NCI-H1092 (cell line): ENCODE data around the gene EPO.
A peak's percentile ranks its signal among the peaks of the same experiment; 100 is the strongest.

Experiments used
- DNase-seq: peaks from one replicate; lab custom pipeline; 2025; lab: John Stamatoyannopoulos, UW

The EPO gene

DNA sequence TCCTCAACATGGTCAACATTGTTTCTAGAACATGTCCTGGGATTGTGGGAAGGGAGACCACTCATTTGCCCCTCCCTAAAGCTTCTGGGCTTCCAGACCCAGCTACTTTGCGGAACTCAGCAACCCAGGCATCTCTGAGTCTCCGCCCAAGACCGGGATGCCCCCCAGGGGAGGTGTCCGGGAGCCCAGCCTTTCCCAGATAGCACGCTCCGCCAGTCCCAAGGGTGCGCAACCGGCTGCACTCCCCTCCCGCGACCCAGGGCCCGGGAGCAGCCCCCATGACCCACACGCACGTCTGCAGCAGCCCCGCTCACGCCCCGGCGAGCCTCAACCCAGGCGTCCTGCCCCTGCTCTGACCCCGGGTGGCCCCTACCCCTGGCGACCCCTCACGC, at the start of gene EPO:
Gene EPO (plus strand): TSS at position 190 of the 392 bp plus-strand sequence. CDS start 513 bp downstream, outside the sequence.
- DNase-seq, result no peak

DNA sequence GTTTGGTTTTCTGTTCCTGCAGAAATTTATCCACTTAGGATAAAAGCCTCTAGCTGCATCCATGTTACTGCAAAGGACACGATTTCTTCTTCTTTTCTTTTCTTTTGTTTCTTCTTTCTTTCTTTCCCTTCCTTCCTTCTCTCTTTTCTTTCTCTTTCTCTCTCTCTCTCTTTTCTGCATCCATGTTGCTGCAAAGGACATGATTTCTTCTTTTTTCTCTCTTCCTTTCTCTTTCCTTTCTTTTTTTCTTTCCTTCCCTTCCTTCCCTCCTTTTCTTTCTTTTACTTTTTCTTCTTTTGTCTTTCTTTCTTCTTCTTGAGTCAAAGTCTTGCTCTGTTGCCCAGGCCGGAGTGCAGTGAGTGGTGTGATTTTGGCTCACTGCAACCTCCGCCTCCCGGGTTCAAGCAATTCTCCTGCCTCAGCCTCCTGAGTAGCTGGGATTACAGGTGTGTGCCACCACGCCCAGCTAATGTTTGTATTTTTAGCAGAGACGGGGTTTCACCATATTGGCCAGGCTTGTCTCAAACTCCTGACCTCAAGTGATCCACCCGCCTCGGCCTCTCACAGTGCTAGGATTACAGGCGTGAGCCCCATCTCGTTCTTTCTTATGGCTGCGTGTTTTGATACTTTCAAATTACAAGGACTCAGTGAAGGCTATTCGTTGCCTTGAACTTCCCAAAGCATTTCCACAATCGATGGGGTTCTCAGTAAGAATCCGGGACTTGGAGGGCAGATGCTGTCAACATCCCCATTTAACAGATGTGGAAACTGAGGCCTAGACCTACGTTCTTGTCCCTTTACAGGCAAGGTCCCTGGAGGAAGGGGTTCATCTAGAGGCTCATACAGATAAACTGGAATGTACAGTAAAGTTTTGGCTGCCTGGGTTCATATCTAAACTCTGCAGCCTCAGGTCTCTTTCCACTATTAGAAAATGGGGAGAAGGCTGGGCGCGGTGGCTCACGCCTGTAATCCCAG, 48.6 kb upstream of the EPO start:
- DNase-seq, result no peak

DNA sequence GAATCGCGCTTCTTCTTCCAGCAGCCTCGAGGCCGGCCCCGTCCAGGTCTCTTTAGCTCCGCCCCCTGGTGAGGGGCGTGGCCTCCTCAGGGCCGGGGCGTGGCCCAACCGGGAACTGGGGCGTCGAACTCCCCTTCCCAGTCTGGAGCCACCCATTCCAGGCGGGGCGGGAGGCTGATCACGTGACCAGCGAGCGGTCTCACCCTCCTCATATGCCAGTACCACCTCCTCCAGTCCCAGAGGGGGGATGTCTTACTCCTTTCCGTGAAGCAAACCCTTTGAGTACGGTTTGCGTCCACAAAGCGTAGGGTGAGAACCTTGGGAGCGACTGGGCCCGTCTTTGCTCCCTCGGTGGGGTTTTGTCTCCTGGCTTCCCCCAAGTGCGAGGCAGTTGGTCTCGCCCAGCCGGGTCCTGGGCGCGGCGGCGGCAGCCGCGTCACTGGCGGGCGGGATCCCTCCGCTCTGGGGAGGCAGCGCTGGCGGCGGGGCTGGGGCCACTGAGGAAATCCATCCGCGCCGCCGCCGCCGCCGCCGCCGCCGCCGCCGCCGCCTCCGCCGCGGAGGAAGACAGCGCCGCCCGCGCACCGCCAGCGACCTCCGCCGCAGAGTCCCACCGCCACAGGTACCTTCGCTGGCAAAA, 46.8 kb upstream of the EPO start, which contains the start of gene GNB2:
Gene GNB2 (plus strand): TSS at position 439 of the 640 bp plus-strand sequence. CDS start 2,526 bp downstream, outside the sequence.
- DNase-seq, result peak; percentile 99

DNA sequence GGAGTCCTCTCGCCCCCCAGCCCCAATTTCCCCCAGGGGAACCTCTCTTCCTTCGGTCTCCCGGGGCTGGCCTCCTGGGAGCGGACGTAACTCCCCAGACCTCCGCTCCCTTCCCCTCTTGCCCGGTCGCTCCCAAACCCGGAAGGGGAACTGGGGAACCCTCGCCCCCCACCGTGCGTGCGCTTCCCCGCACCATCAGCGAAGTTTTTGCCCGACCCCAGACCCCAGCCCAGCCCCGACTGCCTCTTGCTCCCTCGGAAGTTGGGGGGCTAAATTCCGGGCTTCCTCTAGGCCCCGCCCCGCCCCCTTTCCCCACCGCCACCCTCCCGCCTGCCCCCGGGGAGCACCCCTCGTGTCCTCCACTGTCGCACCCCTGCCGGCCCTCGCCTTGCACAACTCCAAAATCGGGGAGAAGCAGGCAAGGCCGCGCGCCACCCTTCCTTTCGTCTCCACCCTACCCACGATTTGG, 46.3 kb upstream of the EPO start:
- DNase-seq, result peak; percentile 57

DNA sequence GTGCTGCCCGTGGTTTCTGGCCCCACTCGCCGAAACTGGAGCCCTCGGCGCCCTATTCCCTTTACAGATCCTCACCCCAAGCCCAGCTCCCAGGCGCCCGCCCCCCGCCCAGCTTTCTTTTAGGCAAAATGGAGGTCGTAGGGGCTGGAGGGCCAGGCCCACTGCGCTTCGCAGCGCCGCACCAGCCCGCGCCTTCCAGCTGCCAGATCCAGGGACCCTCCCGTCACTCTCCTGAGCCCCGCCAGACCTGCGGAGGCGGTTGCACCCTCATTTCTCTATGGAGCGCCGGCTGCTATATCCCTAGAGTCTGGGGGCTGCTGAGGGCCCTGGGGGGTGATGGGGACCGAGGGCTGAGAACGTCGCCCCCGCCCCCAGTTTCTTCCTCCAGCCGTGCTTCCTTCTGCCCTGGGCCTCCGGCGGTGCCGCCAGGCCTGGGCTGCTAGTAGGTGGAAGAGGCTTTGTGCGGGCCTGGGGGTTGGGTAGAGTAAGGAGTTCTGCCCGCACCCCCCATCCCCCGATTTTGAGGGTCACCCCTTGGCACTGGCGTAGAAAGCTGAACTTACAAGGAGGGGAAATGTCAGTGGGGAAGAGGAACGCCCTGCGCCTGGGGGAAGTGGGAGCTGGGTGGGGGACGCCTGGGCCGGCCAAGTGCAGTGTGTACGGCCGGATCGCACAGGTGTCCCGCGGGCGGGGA, 45.7 kb upstream of the EPO start:
- DNase-seq, result peak; percentile 48

DNA sequence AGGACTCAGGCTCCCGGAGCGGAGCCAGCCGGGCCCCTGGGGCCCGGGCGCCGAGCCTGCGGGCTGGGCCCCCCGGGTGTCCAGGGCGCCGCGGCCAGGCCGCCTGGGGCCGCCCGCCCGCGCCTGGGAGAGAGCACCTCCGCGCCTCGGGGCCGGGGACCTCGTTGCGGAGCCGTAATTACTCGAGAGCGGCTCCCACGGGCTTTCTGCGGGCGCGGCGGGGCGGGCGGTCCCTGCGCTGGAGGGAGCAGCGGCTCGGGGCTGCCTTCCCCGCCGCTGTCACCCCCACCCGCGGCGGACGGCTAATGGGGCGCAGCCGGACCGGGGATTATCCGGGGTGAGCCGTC, 45.2 kb upstream of the EPO start:
- no peak for DNase-seq

DNA sequence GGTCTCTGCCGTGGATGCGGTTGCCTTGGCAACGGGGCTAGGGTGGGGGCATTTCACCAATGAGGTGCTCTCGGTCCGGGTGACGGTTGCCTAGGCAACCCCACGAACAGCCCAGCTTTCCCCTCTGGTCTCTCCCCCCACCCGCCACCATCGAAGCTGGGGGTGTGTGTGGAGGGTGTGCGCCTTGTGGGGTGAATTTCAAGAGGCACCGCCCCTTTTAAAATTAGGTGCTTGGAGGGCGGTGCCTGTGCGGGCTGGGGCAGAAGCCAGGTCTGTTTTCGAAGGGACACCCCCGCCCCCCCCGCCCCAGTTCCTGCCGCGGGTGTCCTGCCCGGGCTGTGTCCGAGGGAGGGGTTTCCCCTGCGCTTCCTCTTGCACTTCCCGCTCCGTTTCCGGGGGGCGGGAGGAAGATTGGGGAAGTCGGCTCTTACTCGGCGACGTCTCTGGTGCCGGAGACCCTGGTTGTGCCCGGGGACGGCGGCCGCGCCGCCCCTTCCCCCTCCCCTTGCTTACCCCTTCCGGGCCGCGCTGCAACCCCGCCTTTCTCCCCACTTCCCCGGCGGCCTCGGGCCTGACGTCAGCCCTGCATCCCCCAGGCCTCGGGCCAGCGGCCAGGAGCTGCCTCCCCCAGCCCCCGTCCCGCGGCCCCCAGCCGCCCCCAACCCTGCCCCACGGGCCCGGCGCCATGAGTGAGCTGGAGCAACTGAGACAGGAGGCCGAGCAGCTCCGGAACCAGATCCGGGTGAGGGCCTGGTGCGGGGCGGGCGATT, 44.5 kb upstream of the EPO start:
- DNase-seq, result peak; percentile 67

DNA sequence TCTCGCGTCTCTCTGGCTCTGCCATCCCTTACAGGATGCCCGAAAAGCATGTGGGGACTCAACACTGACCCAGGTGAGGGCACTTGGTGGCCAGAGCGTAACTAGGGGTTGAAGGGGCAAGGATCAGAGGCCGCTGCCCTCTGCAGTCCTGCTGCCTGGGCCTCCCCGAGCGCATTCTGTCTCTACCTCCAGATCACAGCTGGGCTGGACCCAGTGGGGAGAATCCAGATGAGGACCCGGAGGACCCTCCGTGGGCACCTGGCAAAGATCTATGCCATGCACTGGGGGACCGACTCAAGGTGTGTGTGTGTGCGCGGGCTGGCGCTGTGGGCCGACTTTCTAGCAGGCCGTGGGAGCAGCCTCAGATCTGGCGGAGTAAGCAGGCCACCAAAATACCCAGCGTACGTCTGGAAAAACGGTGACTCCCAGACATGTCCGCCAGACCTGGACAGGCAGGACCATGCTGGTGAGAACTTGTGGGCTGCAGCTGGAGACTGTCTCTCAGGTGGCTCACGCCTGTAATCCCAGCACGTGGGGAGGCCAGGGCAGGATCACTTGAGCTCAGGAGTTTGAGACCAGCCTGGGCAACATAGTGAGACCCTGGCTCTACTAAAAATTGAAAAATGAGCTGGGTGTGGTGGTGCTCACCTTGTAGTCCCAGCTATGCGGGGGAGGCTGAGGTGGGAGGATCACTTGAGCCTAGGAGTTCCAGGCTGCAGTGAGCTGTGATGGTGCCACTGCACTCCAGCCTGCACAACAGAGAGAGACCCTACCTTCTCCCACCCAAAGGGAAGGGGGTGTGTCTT, 43.6 kb upstream of the EPO start:
- DNase-seq, result no peak

DNA sequence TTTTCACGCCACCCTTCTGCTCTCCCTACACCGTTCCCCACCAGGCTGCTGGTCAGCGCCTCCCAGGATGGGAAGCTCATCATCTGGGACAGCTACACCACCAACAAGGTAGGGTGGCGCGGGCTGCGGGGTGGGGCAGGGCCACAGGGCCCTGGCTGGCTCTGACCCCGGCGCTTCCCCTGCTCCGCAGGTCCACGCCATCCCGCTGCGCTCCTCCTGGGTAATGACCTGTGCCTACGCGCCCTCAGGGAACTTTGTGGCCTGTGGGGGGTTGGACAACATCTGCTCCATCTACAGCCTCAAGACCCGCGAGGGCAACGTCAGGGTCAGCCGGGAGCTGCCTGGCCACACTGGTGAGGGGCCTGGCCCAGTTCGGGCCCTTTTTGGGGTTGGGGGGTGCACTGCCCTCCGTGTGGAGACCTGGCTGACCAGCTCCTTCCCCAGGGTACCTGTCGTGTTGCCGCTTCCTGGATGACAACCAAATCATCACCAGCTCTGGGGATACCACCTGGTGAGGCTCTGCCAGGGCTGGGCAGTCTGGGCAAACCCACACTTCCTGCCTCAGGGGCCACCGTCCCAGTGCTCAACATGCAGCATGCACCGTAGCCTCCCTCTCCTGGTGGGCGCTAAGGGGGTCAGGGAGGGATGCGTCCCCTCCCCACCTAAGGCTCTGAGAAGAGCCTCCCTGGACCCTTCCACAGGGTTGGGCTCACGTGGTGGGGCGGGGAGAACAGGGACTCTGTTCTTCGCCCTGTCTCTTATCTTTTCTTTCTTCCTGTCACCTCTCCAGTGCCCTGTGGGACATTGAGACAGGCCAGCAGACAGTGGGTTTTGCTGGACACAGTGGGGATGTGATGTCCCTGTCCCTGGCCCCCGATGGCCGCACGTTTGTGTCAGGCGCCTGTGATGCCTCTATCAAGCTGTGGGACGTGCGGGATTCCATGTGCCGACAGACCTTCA, 42.7 kb upstream of the EPO start:
- no peak for DNase-seq

DNA sequence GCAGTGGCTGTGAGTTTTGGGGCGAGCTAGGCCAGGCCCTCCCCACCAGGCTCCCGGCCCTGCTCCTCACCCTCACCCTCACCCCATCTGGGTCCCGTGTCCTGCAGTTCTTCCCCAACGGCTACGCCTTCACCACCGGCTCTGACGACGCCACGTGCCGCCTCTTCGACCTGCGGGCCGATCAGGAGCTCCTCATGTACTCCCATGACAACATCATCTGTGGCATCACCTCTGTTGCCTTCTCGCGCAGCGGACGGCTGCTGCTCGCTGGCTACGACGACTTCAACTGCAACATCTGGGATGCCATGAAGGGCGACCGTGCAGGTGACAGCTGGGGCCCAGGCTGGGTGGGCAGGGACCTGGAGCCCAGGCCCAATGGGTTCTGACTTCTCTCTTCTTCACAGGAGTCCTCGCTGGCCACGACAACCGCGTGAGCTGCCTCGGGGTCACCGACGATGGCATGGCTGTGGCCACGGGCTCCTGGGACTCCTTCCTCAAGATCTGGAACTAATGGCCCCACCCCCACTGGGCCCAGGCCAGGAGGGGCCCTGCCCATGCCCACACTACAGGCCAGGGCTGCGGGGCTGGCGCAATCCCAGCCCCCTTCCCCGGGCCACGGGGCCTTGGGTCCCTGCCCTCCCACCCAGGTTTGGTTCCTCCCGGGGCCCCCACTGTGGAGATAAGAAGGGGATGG, 41.8 kb upstream of the EPO start:
- no peak for DNase-seq

DNA sequence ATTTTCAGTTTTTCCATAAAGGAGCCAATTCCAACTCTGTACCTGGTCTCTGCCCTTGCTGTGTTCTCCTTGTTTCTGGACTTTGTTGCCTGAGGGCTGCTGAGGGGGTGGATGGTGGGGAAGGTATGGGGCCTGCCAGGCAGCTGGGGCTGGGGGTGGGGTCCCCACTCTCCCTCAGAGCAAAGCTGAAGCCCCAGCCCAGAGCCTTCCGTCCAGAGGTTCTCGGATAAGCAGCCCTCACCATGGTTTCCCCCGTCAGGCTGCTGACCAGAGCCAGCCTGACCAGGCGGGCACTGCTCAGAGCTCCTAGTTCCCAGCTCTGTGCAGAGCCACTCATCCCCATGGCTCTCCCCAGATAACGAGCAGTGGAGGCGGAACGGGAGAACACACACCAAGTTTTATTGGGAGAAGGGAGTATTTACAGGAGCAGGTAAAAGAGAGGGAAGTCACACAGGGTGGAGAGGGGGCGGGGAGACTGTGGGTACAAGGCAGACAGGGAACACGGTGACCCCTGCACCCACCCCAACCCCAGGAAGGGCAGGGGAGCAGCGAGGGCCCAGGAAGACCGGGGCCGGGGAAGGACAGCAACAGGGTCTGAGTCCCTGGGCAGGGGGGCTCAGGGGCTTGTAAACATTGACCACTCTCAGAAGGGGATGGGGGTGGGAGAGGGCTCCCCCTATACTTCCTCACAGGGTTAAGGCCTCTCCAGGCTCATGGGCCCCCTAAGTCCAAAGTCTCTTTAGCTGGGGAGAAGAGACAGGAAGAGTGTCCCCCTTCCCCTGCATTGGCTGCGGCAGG, 40.9 kb upstream of the EPO start:
- DNase-seq, result no peak

DNA sequence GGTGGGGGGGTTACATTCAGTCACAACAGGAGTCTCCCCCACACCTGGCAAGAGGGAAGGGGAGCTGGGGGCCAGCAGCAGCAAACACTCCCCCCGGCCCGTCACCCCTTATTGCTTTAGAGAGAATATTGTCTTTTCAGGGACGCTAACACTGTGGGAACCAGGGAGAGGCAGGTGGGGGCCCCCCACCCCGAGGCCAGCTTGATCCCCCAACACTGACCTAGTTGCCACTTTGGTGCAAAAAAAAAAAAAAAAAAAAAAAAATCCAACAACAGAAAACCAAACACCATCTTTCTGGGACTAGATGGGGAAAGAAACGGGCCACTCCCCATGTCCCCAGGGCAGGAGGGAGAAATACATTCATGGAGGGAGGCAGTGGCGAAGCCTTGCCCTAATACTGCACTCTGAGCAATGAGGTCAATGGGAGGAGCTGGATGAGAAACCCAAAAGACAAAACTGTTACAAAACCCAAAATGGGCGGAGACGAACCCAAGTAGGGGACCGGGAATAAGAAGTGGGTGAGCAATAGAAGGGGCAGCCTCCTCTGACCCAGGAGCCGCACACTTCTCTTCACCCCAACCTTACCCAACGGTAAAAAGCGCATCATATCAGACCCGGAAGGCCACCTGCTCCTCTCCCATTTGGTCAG, 40.2 kb upstream of the EPO start:
- DNase-seq, result no peak

DNA sequence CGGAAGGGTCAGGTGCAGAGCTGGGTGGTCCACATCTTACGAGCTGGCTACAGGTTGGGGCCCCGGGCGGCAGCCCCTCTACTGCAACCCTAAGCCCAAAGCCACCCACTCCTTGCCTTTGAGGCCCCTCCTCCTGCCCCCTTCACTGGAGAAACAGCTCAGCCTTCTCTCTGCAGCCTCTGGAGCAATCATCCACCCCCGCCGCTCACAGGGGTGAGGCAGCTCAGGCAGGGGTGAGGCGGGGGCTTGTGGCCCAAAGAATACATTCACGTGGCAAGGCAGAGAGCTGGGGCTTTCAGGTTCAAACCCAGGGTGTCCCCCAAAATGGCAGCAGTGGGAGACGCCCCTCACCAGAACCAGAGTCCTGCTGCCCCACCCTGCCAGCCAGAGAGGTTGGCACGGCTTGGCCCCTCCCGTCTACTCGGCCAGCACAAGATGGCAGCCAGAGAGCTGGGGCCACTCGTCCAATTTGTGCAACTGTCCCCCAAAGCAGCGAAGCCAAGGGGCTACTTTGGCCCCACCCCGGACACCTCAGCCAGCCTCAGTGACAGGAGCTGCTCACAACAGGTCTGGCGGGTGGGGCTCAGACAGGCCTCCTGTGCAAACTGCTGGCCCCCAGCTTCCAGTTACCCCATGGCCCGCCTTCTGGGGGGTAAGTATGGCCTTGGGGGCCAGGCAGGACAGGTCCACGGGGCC, 39.5 kb upstream of the EPO start:
- DNase-seq, result no peak

DNA sequence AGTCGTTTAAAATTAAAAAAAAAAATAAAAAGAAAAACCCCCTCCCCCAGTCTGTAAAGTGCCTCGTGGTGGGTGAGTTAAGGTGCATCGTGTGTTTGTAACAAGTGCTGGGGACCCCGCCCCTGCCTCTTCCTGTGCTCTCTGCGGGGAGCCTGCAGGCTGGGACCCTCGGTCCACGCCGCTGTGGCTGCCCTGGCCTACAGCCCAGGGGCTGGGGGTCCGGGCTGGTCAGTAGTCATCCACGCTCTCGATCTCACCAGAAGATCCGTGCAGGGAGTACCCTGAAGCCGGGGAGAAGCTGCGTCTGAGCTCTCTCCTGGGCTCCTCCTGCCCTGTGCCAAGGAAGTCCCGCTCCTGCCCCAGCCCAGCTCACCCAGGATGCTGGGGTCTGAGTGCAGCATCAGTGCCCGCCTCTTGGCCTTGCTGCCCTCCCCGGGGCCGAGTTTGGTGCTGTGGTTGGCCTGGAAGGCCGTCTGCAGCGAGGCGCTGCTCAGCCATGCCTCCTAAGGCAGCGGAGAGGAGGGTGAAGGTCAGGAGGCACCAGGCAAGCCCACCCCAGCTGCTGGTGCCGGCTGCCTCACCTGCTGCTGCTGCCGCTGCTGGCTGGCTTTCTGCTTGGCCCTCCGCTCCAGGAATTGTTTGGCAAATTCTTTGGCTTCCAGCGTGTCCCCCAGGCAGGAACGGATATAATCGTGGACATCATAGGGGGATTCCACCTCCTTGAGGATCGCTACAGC, 38.6 kb upstream of the EPO start:
- no peak for DNase-seq

DNA sequence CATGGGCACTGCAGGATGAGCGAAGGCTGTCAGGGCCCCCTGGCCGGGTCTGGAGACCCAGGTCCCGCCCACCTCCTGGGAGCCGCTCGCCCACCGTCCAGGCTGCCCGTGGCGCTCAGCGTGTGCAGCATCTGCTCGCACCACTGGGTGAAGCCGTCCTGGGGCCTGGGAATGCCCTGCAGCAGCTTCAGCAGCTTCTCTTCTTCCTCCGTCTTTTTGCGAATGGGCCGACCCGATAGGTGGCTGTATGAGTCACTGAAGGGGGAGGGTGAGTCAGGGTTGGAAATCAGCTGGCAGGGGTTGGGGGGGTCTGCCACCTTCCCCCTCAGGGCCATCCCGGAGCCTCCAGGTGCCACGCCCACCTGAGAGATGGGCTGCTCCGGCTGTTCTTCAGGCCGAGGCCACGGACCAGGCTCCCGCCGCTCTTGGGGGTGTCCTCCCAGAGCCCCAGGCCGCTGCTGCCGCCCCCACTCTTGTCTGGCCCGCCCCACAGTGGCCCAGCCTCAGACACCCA, 38.0 kb upstream of the EPO start:
- no peak for DNase-seq

DNA sequence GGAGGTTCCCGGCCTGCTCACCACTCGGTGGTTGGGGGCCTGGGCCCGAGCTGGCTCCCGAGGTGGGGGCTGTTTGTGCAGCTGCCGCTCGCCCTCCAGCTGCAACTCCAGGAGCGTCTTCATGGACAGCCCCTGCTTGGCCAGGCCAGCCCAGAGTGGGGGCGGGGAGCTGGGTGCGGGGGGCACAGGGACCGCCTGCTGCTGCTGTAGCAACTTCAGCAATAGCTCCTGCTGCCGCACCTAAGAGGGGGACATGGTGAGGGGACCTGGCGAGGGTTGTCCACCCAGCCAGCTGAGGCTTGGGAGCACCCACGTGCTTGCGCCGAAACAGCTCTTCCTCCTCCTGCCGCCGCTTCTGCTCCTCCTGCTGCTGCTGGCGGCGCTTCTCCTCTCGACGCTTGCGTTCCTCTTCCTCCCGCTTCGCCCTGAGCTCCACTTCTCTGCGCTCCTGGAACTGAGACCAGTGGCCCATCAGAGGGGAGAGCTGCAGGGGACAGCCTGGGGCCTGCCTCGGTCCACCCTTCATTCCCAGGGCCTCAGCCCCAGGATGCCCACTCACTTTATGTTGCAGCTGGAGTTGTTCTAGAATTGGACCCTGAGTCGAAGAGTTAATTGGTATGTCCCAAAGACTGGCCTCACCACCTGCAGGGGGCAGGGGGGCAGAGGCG, 37.1 kb upstream of the EPO start:
- no peak for DNase-seq
